ENCODE data around the gene LRRC3. TPM values are rescaled to one million over a fixed set of nuclear protein-coding genes. Genes with fewer than 3 reads are reported as not detected.

Gene LRRC3
- polyA plus RNA-seq, 1 donor from 2014 or later, result 0.14 TPM

GRCh38 chr21:44431300-44431699, 24.0 kb upstream of the LRRC3 start:
- Mint-ChIP-seq H3K36me3 (peaks cover 4% of the 10 kb centered on the region), H3K4me1 (peaks cover 0 to 4% (median 0%) of the 10 kb centered on the region in 3 donors), H3K9me3 (peaks cover 0 to 13% (median 6%) of the 10 kb centered on the region in 3 donors), H3K4me3 (no peak overlapping the region), H3K27ac (no peak overlapping the region), H3K27me3 (no peaks in the 10 kb centered on the region)

- Mint-ChIP-seq H3K27ac (no peak overlapping the region), H3K4me1 (peaks cover 0 to 5% (median 0%) of the 10 kb centered on the region in 3 donors), H3K9me3 (peaks cover 0 to 13% (median 6%) of the 10 kb centered on the region in 3 donors), H3K4me3 (no peak overlapping the region), H3K27me3 (no peaks in the 10 kb centered on the region), H3K36me3 (peaks cover 4% of the 10 kb centered on the region)
These were observed 22.2 kb upstream of the LRRC3 start for GRCh38 chr21:44432841-44433790.

GRCh38 chr21:44433791-44434567, 21.3 kb upstream of the LRRC3 start:
- peak overlapping the region in 1 of 4 donors; percentile 75 for H3K4me3 Mint-ChIP-seq
- H3K27me3 Mint-ChIP-seq, result no peaks in the 10 kb centered on the region
- peaks cover 0 to 5% (median 0%) of the 10 kb centered on the region in 3 donors for H3K4me1 Mint-ChIP-seq
- H3K9me3 Mint-ChIP-seq, result peaks cover 0 to 13% (median 4%) of the 10 kb centered on the region in 3 donors
- H3K36me3 Mint-ChIP-seq, result peaks cover 4% of the 10 kb centered on the region
- H3K27ac Mint-ChIP-seq, result peak overlapping the region in 1 of 3 donors; percentile 93

- Mint-ChIP-seq H3K27me3 (no peaks in the 10 kb centered on the region), H3K36me3 (peaks cover 4% of the 10 kb centered on the region), H3K27ac (peak overlapping the region in 1 of 3 donors; percentile 93), H3K9me3 (peaks cover 0 to 13% (median 4%) of the 10 kb centered on the region in 3 donors), H3K4me3 (no peak overlapping the region), H3K4me1 (peaks cover 0 to 5% (median 0%) of the 10 kb centered on the region in 3 donors)
These were observed 20.8 kb upstream of the LRRC3 start for GRCh38 chr21:44434568-44434925.

- no peak overlapping the region for H3K27ac Mint-ChIP-seq
- peaks cover 0 to 5% (median 0%) of the 10 kb centered on the region in 3 donors for H3K4me1 Mint-ChIP-seq
- H3K27me3 Mint-ChIP-seq, result no peaks in the 10 kb centered on the region
- H3K4me3 Mint-ChIP-seq, result no peak overlapping the region
- peaks cover 0 to 8% (median 4%) of the 10 kb centered on the region in 3 donors for H3K9me3 Mint-ChIP-seq
- peaks cover 4% of the 10 kb centered on the region for H3K36me3 Mint-ChIP-seq
These were observed 20.2 kb upstream of the LRRC3 start for GRCh38 chr21:44434936-44435635.

- Mint-ChIP-seq H3K9me3 (peaks cover 0 to 2% (median under 1%) of the 10 kb centered on the region in 3 donors), H3K4me3 (no peak overlapping the region), H3K4me1 (peaks cover 0 to 5% (median 0%) of the 10 kb centered on the region in 3 donors), H3K36me3 (peaks cover 3% of the 10 kb centered on the region), H3K27me3 (no peaks in the 10 kb centered on the region), H3K27ac (no peak overlapping the region)
These were observed 19.1 kb upstream of the LRRC3 start for GRCh38 chr21:44436111-44436611.

GRCh38 chr21:44436958-44437357, 18.4 kb upstream of the LRRC3 start:
- no peak overlapping the region for H3K27ac Mint-ChIP-seq
- H3K9me3 Mint-ChIP-seq, result no peaks in the 10 kb centered on the region
- no peak overlapping the region for H3K4me3 Mint-ChIP-seq
- no peaks in the 10 kb centered on the region for H3K27me3 Mint-ChIP-seq
- H3K36me3 Mint-ChIP-seq, result peaks cover 3% of the 10 kb centered on the region
- H3K4me1 Mint-ChIP-seq, result peaks cover 0 to 3% (median 0%) of the 10 kb centered on the region in 3 donors

GRCh38 chr21:44437371-44437695, 18.0 kb upstream of the LRRC3 start:
- H3K9me3 Mint-ChIP-seq, result no peaks in the 10 kb centered on the region
- H3K4me1 Mint-ChIP-seq, result peaks cover 0 to 2% (median 0%) of the 10 kb centered on the region in 3 donors
- no peak overlapping the region for H3K27ac Mint-ChIP-seq
- H3K36me3 Mint-ChIP-seq, result peaks cover 3% of the 10 kb centered on the region
- H3K4me3 Mint-ChIP-seq, result no peak overlapping the region
- no peaks in the 10 kb centered on the region for H3K27me3 Mint-ChIP-seq

- Mint-ChIP-seq H3K4me3 (no peak overlapping the region), H3K4me1 (peaks cover 0 to 2% (median 0%) of the 10 kb centered on the region in 3 donors), H3K27ac (no peak overlapping the region), H3K9me3 (no peaks in the 10 kb centered on the region), H3K27me3 (no peaks in the 10 kb centered on the region), H3K36me3 (peaks cover 3% of the 10 kb centered on the region)
These were observed 17.4 kb upstream of the LRRC3 start for GRCh38 chr21:44437696-44438431.

- Mint-ChIP-seq H3K27ac (no peak overlapping the region), H3K9me3 (no peaks in the 10 kb centered on the region), H3K27me3 (no peaks in the 10 kb centered on the region), H3K36me3 (peaks cover 3% of the 10 kb centered on the region), H3K4me3 (no peak overlapping the region), H3K4me1 (peaks cover 0 to 2% (median 0%) of the 10 kb centered on the region in 3 donors)
These were observed 16.6 kb upstream of the LRRC3 start for GRCh38 chr21:44438531-44439210.

- peaks cover 0 to 2% (median 0%) of the 10 kb centered on the region in 3 donors for H3K4me1 Mint-ChIP-seq
- no peak overlapping the region for H3K4me3 Mint-ChIP-seq
- H3K27me3 Mint-ChIP-seq, result no peaks in the 10 kb centered on the region
- no peak overlapping the region for H3K27ac Mint-ChIP-seq
- no peaks in the 10 kb centered on the region for H3K9me3 Mint-ChIP-seq
- peaks cover 3% of the 10 kb centered on the region for H3K36me3 Mint-ChIP-seq
These were observed 16.1 kb upstream of the LRRC3 start for GRCh38 chr21:44439211-44439600.

- peak overlapping the region in 1 of 3 donors; percentile 16 for H3K27ac Mint-ChIP-seq
- peaks cover 5% of the 10 kb centered on the region for H3K36me3 Mint-ChIP-seq
- H3K4me3 Mint-ChIP-seq, result no peak overlapping the region
- peaks cover 4 to 7% (median 5%) of the 10 kb centered on the region in 3 donors for H3K4me1 Mint-ChIP-seq
- H3K9me3 Mint-ChIP-seq, result no peaks in the 10 kb centered on the region
- H3K27me3 Mint-ChIP-seq, result peaks cover 1% of the 10 kb centered on the region
These were observed 14.9 kb upstream of the LRRC3 start for GRCh38 chr21:44440241-44441040.

- Mint-ChIP-seq H3K36me3 (peaks cover 6% of the 10 kb centered on the region), H3K27ac (no peak overlapping the region), H3K4me1 (peaks cover 4 to 7% (median 5%) of the 10 kb centered on the region in 3 donors), H3K27me3 (peaks cover 2% of the 10 kb centered on the region), H3K9me3 (no peaks in the 10 kb centered on the region), H3K4me3 (no peak overlapping the region)
These were observed 14.3 kb upstream of the LRRC3 start for GRCh38 chr21:44441041-44441400.

Measured in IgD-negative memory B cell (primary cell).